IPS-18a (cell line): ENCODE measurements around the gene NLN.
"Not testable (repeated sequence)": the region's sequence is repeated elsewhere in the genome, so short reads cannot be mapped to it uniquely, and the experiment has no call there.

Experiments used
- H3K27ac ChIP-seq: one replicate; pipeline ENCODE4 v1.5.1; 2013; ENCODE audit warnings: low read length
- H3K27me3 ChIP-seq: one replicate; pipeline ENCODE4 v1.6.1; 2013; ENCODE audit warnings: mild to moderate bottlenecking, low read length; ENCODE audit not compliant: control insufficient read depth, insufficient read depth
- H3K36me3 ChIP-seq: one replicate; pipeline ENCODE4 v1.6.1; 2013; ENCODE audit warnings: low read depth, low read length; ENCODE audit not compliant: control insufficient read depth
- H3K4me1 ChIP-seq: one replicate; pipeline ENCODE4 v1.6.1; 2013; ENCODE audit warnings: low read depth, low read length; ENCODE audit not compliant: control insufficient read depth
- H3K4me3 ChIP-seq: one replicate; pipeline ENCODE4 v1.5.1; 2013; ENCODE audit warnings: low read length
- H3K9ac ChIP-seq: one replicate; pipeline ENCODE4 v1.6.1; 2013; ENCODE audit warnings: mild to moderate bottlenecking, low read length, moderate library complexity
- H3K9me3 ChIP-seq: one replicate; pipeline ENCODE4 v1.6.1; 2013; ENCODE audit warnings: low read depth, low read length; ENCODE audit not compliant: control insufficient read depth

The NLN gene

DNA sequence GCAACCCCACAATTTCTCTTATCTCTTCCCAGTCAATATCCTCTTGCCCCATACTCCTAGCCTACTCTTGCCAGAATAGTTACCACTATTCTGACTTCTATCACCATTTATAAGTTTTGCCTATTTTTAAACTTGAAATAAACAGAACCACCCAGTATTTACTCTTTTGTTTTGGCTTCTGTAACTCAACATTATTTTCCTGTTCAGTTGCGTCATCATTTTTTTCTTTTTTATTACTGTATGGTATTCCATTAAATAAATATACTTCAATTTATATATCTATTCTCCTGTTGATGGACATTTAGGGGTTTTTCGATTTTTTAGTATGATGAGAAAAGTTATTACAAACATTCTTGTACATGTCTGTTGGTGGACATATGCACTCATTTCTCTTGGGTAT, 141.7 kb downstream of the NLN start:
- Histone ChIP-seq H3K36me3 (no peaks in the 10 kb centered on the region), H3K27ac (no peak overlapping the region), H3K4me1 (no peaks in the 10 kb centered on the region), H3K4me3 (no peak overlapping the region), H3K9me3 (no peaks in the 10 kb centered on the region), H3K27me3 (no peaks in the 10 kb centered on the region), H3K9ac (no peak overlapping the region)

DNA sequence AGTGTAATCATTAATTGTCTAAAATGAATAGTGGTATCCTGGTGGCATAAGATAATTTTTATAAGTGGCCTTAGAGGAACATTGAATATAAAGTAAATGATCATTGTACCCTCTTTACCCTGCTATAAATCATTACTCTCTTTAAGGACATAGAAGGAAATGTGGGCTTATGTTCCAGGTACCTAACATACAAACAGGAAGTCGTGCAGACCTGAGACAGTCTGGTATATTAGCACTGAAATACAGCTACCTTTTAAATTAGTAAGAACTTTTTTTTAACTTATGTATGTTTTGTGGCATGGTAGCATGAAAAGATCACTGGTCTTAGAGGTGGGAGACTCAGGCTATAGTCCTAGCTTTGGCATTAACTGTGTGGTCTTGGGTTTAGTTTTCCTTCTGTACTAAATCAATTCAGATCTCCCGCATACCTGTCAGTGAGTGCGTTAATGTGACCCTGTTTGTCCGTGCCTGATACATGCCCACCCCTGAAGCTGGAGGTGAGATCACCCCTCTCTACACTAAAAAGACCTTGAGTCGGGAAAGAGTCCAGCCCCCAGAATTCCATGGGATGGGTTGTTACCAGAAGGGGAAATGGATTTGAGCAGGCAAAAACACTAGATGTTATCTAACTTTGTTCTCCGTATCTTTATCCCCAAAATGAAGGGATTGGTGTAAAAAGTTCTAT, 145.0 kb downstream of the NLN start:
- no peaks in the 10 kb centered on the region for H3K9me3 ChIP-seq
- H3K27ac ChIP-seq: no peak overlapping the region
- H3K4me1 ChIP-seq: no peaks in the 10 kb centered on the region
- H3K36me3 ChIP-seq: no peaks in the 10 kb centered on the region
- H3K4me3 ChIP-seq: no peak overlapping the region
- H3K27me3 ChIP-seq: no peaks in the 10 kb centered on the region
- no peak overlapping the region for H3K9ac ChIP-seq

DNA sequence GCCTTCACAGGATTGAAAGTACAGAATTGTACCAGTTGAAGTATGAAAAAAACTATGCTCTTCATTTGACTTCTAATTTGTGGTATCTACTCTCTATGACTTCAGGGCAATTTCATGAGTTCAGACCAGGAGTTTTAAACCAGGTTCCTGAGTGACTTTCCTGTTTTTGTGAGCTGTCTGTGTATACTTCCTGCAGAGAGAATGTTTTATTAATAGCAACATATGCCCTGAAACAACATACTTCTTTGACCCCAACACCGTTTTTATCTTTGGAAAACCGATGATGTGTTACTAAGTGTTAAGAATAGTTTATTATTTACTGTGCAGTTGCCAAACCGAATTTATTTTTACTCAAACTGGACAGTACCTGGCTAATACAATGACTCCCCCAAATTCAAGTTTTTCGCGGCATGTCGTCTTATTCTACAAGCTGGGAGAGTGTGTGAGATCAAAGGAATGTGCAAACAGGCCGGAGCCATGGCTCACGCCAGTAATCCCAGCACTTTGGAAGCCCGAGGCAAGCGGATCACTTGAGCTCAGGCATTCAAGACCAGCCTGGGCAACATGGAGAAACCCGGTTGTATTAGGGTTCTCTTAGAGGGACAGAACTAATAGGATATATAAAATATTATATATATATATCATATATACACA, 145.7 kb downstream of the NLN start:
- H3K4me3 ChIP-seq: no peak overlapping the region
- no peak overlapping the region for H3K27ac ChIP-seq
- H3K27me3 ChIP-seq: no peaks in the 10 kb centered on the region
- H3K9ac ChIP-seq: no peak overlapping the region
- H3K36me3 ChIP-seq: no peaks in the 10 kb centered on the region
- H3K4me1 ChIP-seq: no peaks in the 10 kb centered on the region
- no peaks in the 10 kb centered on the region for H3K9me3 ChIP-seq

DNA sequence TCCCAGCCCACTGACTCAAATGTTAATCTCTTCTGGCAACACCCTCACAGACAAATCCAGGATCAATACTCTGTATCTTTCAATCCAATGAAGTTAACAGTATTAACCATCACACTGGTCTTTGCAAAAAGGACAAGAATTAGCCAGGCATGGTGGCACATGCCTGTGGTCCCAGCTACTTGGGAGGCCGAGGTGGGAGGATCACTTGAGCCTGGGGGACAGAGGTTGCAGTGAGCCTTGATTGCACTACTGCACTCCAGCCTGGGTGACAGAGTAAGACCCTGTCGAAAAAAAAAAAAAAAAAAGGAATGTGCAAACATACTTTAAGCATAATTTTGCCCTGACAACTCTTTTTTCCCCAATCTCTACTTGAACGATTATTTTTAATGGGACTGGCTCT, 146.5 kb downstream of the NLN start:
- no peaks in the 10 kb centered on the region for H3K36me3 ChIP-seq
- H3K4me3 ChIP-seq: no peak overlapping the region
- H3K9me3 ChIP-seq: no peaks in the 10 kb centered on the region
- H3K4me1 ChIP-seq: no peaks in the 10 kb centered on the region
- H3K9ac ChIP-seq: no peak overlapping the region
- H3K27ac ChIP-seq: no peak overlapping the region
- no peaks in the 10 kb centered on the region for H3K27me3 ChIP-seq

DNA sequence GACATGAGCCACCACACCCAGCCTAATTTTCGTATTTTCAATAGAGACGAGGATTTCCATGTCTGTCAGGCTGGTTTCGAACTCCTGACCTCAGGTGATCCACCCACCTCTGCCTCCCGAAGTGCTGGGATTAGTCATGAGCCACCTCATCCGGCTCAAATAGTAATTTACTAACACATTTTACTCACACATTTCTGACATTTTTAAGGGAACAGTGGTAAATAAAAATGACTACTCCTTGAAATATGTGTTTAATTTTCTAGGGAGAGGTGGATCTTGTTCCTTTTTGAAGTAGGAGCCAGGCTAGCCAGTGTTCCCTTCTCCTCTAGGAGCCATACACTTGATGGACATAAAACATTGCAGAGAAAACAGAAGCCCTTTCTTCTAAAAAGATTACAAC, 149.2 kb downstream of the NLN start:
- H3K27ac ChIP-seq: no peak overlapping the region
- H3K4me1 ChIP-seq: no peaks in the 10 kb centered on the region
- H3K9me3 ChIP-seq: no peaks in the 10 kb centered on the region
- no peaks in the 10 kb centered on the region for H3K27me3 ChIP-seq
- no peak overlapping the region for H3K9ac ChIP-seq
- H3K36me3 ChIP-seq: no peaks in the 10 kb centered on the region
- no peak overlapping the region for H3K4me3 ChIP-seq

DNA sequence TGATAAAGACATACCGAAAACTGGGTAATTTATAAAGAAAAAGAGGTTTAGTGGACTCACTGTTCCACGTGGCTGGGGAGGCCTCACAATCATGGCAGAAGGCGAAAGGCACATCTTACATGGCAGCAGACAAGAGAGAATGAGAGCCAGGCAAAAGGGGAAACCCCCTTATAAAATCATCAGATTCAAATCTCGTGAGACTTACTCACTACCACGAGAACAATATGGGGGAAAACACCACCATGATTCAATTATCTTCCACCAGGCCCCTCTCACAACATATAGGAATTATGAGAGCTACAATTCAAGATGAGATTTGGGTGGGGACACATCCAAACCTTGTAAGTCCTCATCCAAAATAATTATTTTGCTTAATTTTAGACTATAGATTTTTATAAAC, 149.8 kb downstream of the NLN start:
- not testable (repeated sequence) for H3K36me3 ChIP-seq, H3K4me1 ChIP-seq, H3K9me3 ChIP-seq, H3K9ac ChIP-seq, H3K4me3 ChIP-seq, H3K27ac ChIP-seq, H3K27me3 ChIP-seq

DNA sequence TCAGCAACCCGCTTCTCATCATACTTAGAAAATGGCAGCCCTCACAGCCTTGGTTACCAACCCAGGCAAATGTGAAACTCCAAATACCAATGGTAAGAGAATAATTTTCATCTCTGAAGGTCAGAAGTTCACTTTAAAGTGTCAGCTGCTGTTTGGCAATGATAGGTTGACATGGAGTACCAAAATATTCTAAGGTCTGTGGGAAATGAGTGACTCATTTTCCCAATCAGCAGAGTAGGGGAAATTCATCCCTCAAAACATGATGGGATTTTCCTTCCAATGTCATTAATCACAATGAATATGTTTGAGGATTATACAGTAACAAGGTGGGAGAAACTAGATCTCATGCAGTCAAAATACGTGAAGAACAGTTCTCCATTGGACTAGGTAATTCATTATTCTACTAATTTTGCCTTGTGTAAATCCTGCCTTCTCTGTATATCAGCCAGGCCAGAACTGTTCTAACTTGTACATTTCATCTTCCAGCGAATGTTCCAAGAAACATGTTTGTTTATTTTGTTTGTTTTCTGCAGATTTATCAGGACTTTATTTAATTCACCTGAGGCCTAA, 151.3 kb downstream of the NLN start:
- H3K27ac ChIP-seq: no peak overlapping the region
- no peaks in the 10 kb centered on the region for H3K36me3 ChIP-seq
- H3K4me3 ChIP-seq: no peak overlapping the region
- no peaks in the 10 kb centered on the region for H3K27me3 ChIP-seq
- H3K9ac ChIP-seq: no peak overlapping the region
- no peaks in the 10 kb centered on the region for H3K4me1 ChIP-seq
- H3K9me3 ChIP-seq: no peaks in the 10 kb centered on the region

DNA sequence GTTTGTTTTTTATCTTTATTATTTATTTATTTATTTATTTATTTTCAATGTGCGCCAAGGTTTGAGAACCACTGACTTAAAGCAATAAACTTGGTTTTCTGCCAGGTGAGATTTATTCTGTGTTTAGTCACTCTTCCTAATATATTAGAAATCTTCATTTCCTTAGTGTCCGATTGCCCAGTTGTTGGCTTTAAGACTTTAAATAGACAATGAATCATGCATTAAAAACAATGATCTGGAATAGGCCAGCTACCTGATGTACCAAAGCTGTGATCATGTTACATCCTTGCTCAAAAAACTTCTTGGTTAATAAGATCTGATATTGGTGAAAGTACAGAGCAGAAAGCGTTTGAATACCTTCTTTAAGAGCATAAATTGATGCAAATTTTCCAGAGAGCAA, 152.2 kb downstream of the NLN start:
- no peak overlapping the region for H3K27ac ChIP-seq

DNA sequence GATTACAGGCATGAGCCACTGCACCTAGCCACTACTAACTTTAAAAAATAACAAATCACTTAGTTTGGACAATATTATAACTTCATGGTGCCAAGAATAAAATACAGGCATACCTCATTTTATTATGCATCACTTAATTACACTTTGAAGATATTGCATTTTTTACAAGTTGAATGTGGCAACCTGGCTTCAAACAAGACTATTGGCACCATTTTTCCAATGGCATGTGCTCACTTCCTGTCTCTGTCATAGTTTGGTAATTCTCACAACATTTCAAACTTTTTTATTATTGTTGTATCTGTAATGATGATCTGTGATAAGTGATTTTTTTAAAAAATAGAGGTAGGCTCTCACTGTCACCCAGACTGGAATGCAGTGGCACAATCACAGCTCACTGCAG, 154.5 kb downstream of the NLN start:
- no peaks in the 10 kb centered on the region for H3K4me1 ChIP-seq
- no peaks in the 10 kb centered on the region for H3K36me3 ChIP-seq
- H3K27me3 ChIP-seq: no peaks in the 10 kb centered on the region
- H3K9ac ChIP-seq: no peak overlapping the region
- H3K9me3 ChIP-seq: no peaks in the 10 kb centered on the region
- H3K27ac ChIP-seq: no peak overlapping the region
- H3K4me3 ChIP-seq: no peak overlapping the region

More for the DNA sequence above, 152.2 kb downstream of the NLN start:
- Histone ChIP-seq H3K9ac (no peak overlapping the region), H3K36me3 (no peaks in the 10 kb centered on the region), H3K9me3 (no peaks in the 10 kb centered on the region), H3K27me3 (no peaks in the 10 kb centered on the region), H3K4me3 (no peak overlapping the region), H3K4me1 (no peaks in the 10 kb centered on the region)

DNA sequence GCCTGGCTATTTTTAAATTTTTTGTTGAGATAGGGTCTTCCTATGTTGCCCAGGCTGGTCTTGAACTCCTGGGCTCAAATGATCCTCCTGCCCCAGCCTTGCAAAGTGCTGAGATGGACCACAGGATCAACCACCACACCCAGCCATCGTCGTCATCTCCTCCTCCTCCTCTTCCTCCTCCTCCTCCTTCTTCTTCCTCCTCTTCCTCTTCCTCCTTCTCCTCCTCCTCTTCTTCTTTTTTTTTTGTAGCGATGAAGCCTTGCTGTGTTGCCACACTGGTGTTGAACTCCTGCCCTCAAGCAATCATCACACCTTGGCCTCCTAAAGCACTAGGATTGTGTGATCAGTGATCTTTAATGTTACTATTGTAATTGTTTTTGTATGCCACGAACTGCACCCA, 155.0 kb downstream of the NLN start:
- Histone ChIP-seq H3K27ac (no peak overlapping the region), H3K4me1 (no peaks in the 10 kb centered on the region), H3K27me3 (no peaks in the 10 kb centered on the region), H3K9ac (no peak overlapping the region), H3K9me3 (no peaks in the 10 kb centered on the region), H3K4me3 (no peak overlapping the region), H3K36me3 (no peaks in the 10 kb centered on the region)
